GM12878 (cell line): ENCODE data around the gene CTDNEP1. TPM values are rescaled to one million over a fixed set of nuclear protein-coding genes. Genes with fewer than 3 reads are reported as not detected.
A peak's percentile ranks its signal among the peaks of the same experiment; 100 is the strongest.

Experiments
- ATAC-seq: fragments of 200-7000 bp; cut with Tn5 transposase; 3 replicates; pipeline ENCODE4 v1.9.1; 2020; ENCODE audit warnings: mild to moderate bottlenecking, moderate library complexity
- Bru-seq: library from RNA; stranded (reverse); fragments of 400-500 nt; gene quantifications from one replicate; lab custom pipeline; 2021; lab: Mats Ljungman, UMichigan
- BruChase-seq, 2 experiments: library from RNA; stranded (reverse); fragments of 400-500 nt; gene quantifications; one replicate each; lab custom pipeline; 2021; lab: Mats Ljungman, UMichigan
- BruUV-seq: library from RNA; stranded (reverse); fragments of 400-500 nt; replicated peaks from 2 replicates; lab custom pipeline; 2021; lab: Mats Ljungman, UMichigan
- CTCF ChIA-PET: fragments of 300-600 bp; sonication (Branson Sonifier 250); formaldehyde crosslinking; extraction: SDS; loops from one replicate; lab custom pipeline; 2021; ENCODE audit warnings: inconsistent platforms; lab: Yijun Ruan, JAX
- POLR2A ChIA-PET: fragments of 350-600 bp; formaldehyde crosslinking; extraction: SDS; loops from one replicate; lab custom pipeline; 2021; ENCODE audit warnings: inconsistent platforms; lab: Charles Lee
- RAD21 ChIA-PET: fragments of 300-600 bp; sonication (Branson Sonifier 250); formaldehyde crosslinking; loops from one replicate; lab custom pipeline; 2023; ENCODE audit warnings: antibody characterized with exemption; ENCODE audit not compliant: unreplicated experiment; lab: Charles Lee
- SMC1A ChIA-PET: fragments of 300-600 bp; sonication (Branson Sonifier 250); formaldehyde crosslinking; loops from one replicate; lab custom pipeline; 2023; ENCODE audit not compliant: unreplicated experiment, uncharacterized antibody; lab: Charles Lee
- DNase-seq: peaks from one replicate; pipeline ENCODE4 v3.0.0-alpha.2; 2011; ENCODE audit warnings: low read depth, low spot score
- FAIRE-seq: peaks from 3 replicates; lab custom pipeline; 2011; peaks lifted over from hg19 to GRCh38; lab: Jason Lieb, UNC
- H2AFZ ChIP-seq: 2 replicates; pipeline ENCODE4 v1.6.0; 2011; ENCODE audit warnings: low read depth, low read length, control low read depth; ENCODE audit not compliant: control insufficient read depth
- H3K27ac ChIP-seq: 2 replicates; pipeline ENCODE4 v1.5.1; 2011; ENCODE audit warnings: control low read depth; ENCODE audit not compliant: control insufficient read depth, insufficient read depth
- H3K27me3 ChIP-seq, 2 experiments: replicated peaks in 1 of 2; 2 replicates each; pipeline versions ENCODE4 v1.6.0 to v1.6.1; 2011; ENCODE audit warnings: low read length in 1 of 2; ENCODE audit not compliant: control insufficient read depth in 2 of 2, insufficient read depth in 2 of 2
- H3K36me3 ChIP-seq, 2 experiments: 2 replicates each; pipeline ENCODE4 v1.5.1; 2011; ENCODE audit warnings: low read length in 1 of 2; ENCODE audit not compliant: control insufficient read depth in 2 of 2, insufficient read depth in 2 of 2
- H3K4me1 ChIP-seq: 2 replicates; pipeline ENCODE4 v1.6.1; 2011; ENCODE audit warnings: mild to moderate bottlenecking, low read length, moderate library complexity, mixed read lengths; ENCODE audit not compliant: control insufficient read depth, insufficient read depth
- H3K4me2 ChIP-seq: 2 replicates; pipeline ENCODE4 v1.6.0; 2011; ENCODE audit warnings: control low read depth; ENCODE audit not compliant: control insufficient read depth, insufficient read depth
- H3K4me3 ChIP-seq: fragments of 200-600 bp; sonication (generic); 2 replicates; pipeline ENCODE4 v1.5.1; 2016
- H3K79me2 ChIP-seq: 2 replicates; pipeline ENCODE4 v1.6.0; 2011; ENCODE audit warnings: low read length; ENCODE audit not compliant: control insufficient read depth, insufficient read depth
- H3K9ac ChIP-seq: 2 replicates; pipeline ENCODE4 v1.8.0; 2011; ENCODE audit warnings: low read length, control low read depth, mixed read lengths; ENCODE audit not compliant: control insufficient read depth, insufficient read depth
- H3K9me3 ChIP-seq: replicated peaks from 3 replicates; pipeline ENCODE4 v1.5.1; 2011; ENCODE audit warnings: mild to moderate bottlenecking, low read length; ENCODE audit not compliant: control insufficient read depth, insufficient read depth
- H4K20me1 ChIP-seq: 2 replicates; pipeline ENCODE4 v1.6.0; 2011; ENCODE audit not compliant: control insufficient read depth, insufficient read depth
- CBX5 ChIP-seq: sonication (generic); IDR thresholded peaks from 2 replicates; pipeline ENCODE4 v1.6.1; 2016; ENCODE audit warnings: low read depth, moderate library complexity, mild to moderate bottlenecking, inconsistent platforms
- CREB1 ChIP-seq: IDR thresholded peaks from 2 replicates; pipeline ENCODE4 v1.6.1; 2012; ENCODE audit warnings: low read depth, mild to moderate bottlenecking, inconsistent platforms
- EGR1 ChIP-seq, 2 experiments: IDR thresholded peaks; 1 replicate in 1 of 2; 2 replicates in 1 of 2; pipeline ENCODE4 v1.6.1; 2011 to 2012; ENCODE audit warnings: low read depth in 2 of 2, low read length in 2 of 2, borderline replicate concordance in 1 of 2, mild to moderate bottlenecking in 1 of 2, moderate library complexity in 1 of 2
- HCFC1 ChIP-seq: fragments of 150-350 bp; IDR thresholded peaks from 2 replicates; pipeline ENCODE4 v1.6.1; 2014; ENCODE audit warnings: low read length
- NR2C1 ChIP-seq: fragments of 450-650 bp; IDR thresholded peaks from 2 replicates; pipeline ENCODE4 v1.6.1; 2017; ENCODE audit warnings: antibody characterized with exemption, mild to moderate bottlenecking, moderate library complexity
- NR2F1 ChIP-seq: fragments of 450-650 bp; conservative IDR thresholded peaks from 2 replicates; pipeline ENCODE4 v1.6.1; 2017; ENCODE audit warnings: mild to moderate bottlenecking
- POLR2A ChIP-seq: IDR thresholded peaks from 2 replicates; pipeline ENCODE4 v1.6.1; 2011; ENCODE audit warnings: low read depth, mild to moderate bottlenecking, low read length
- RCOR1 ChIP-seq: conservative IDR thresholded peaks from 2 replicates; pipeline ENCODE4 v1.6.1; 2012; ENCODE audit warnings: low read depth, low read length, improper control_type of control experiment
- SMC3 ChIP-seq: IDR thresholded peaks from 2 replicates; pipeline ENCODE4 v1.6.1; 2011; ENCODE audit warnings: low read length, improper control_type of control experiment, borderline replicate concordance
- TCF7 ChIP-seq: IDR thresholded peaks from 2 replicates; pipeline ENCODE4 v1.6.1; 2014; ENCODE audit warnings: antibody characterized with exemption, borderline replicate concordance
- ZNF274 ChIP-seq: IDR thresholded peaks from one replicate; pipeline ENCODE4 v1.8.0; 2011; ENCODE audit not compliant: insufficient read length, insufficient read depth
- WGBS: methylation state at CpG from one replicate; pipeline ENCODE4 v1.1.6; 2016; ENCODE audit warnings: low lambda C conversion rate; ENCODE audit not compliant: insufficient replicate concordance, insufficient coverage; ENCODE audit errors: missing lambda C conversion rate; 5-methylcytosine and 5-hydroxymethylcytosine counted together
- in situ Hi-C: fragments of 300-500 bp; cut with MboI; formaldehyde crosslinking; loops from 9 replicates; pipeline ENCODE4 v1.14.3; 2018; ENCODE audit warnings: mixed read lengths
- intact Hi-C: fragments of 100-400 bp; cut with micrococcal nuclease; formaldehyde crosslinking; loops from one replicate; pipeline ENCODE4 v1.14.2; 2022; ENCODE audit not compliant: unreplicated experiment
- long read RNA-seq, 2 experiments: library from polyadenylated mRNA; unstranded; transcript quantifications; one replicate each; pipeline ENCODE4 v2.0.0, GENCODE V29; 2019 to 2020
- polyA minus RNA-seq, 3 experiments: library from RNA; depleted of rRNA, polyadenylated mRNA; stranded (reverse); fragments of >200 nt; gene quantifications; 2 replicates each; pipeline ENCODE4 v1.2.3, GENCODE V29; 2011
- polyA plus RNA-seq, 11 experiments: library from polyadenylated mRNA; depleted of rRNA in 4 of 11; unstranded in 6 of 11; stranded (reverse) in 5 of 11; fragments of >200 nt; fragmentation: Nextera tagmentation in 4 of 11; fragmentation: Illumina TruSeq in 1 of 11; extraction: Ambion mirVana in 4 of 11; extraction: Trizol in 1 of 11; gene quantifications; 1 replicate in 1 of 11; 2 replicates in 10 of 11; pipeline versions ENCODE4 v1.2.1 to v1.2.3, GENCODE V29; 2011 to 2016; ENCODE audit warnings: inconsistent platforms in 2 of 11, missing spikeins in 2 of 11, low read depth in 1 of 11
- total RNA-seq, 4 experiments: library from RNA; depleted of rRNA in 3 of 4; stranded (reverse); fragments of >200 nt in 3 of 4; fragmentation: Illumina TruSeq in 1 of 4; extraction: Trizol in 1 of 4; gene quantifications; 2 replicates each; pipeline versions ENCODE4 v1.2.1 to v1.2.3, GENCODE V29; 2013 to 2021
- TF ChIP-seq, protein P1 (sequence below): IDR thresholded peaks from 2 replicates; pipeline ENCODE4 v1.6.1; 2012; ENCODE audit warnings: low read depth, low read length, improper control_type of control experiment
- TF ChIP-seq, protein P2 (sequence below): fragments of 450-650 bp; IDR thresholded peaks from 2 replicates; pipeline ENCODE4 v1.6.1; 2016; ENCODE audit warnings: mild to moderate bottlenecking
- TF ChIP-seq, protein P3 (sequence below), 3 experiments: IDR thresholded peaks in 2 of 3; conservative IDR thresholded peaks in 1 of 3; 2 replicates each; pipeline ENCODE4 v1.5.1; 2011; ENCODE audit warnings: low read depth in 3 of 3, low read length in 3 of 3, mild to moderate bottlenecking in 3 of 3, control low read depth in 2 of 3, moderate library complexity in 2 of 3, inconsistent platforms in 1 of 3, mixed read lengths in 1 of 3; ENCODE audit not compliant: control insufficient read depth in 2 of 3, insufficient read depth in 1 of 3; ENCODE audit errors: extremely low read depth in 1 of 3

Gene CTDNEP1
- total RNA-seq (2013; cell fraction: nucleolus; rRNA removed) = 36.7 and 47.2 TPM in 2 replicates
- total RNA-seq (2014; rRNA removed) = 31.4 and 32.2 TPM in 2 replicates
- 23.7 and 27.3 TPM in 2 replicates for total RNA-seq (2014; rRNA removed; fragmentation: Illumina TruSeq; extraction: Trizol)
- 142 TPM in 2 replicates for total RNA-seq (2021)
- 85.0 TPM for polyA plus RNA-seq (2011; ENCODE audit: low read depth)
- 82.7 and 111 TPM in 2 replicates for polyA plus RNA-seq (2011; rRNA removed)
- polyA plus RNA-seq (2011; cell fraction: cytosol; rRNA removed) = 142 and 154 TPM in 2 replicates
- 145 and 146 TPM in 2 replicates for polyA plus RNA-seq (2011; cell fraction: nucleus; rRNA removed)
- polyA plus RNA-seq (2012) = 152 and 229 TPM in 2 replicates
- 167 and 176 TPM in 2 replicates for polyA plus RNA-seq (2014; fragmentation: Illumina TruSeq; extraction: Trizol)
- 10 to 100 TPM; 24.5 to 29.2 TPM for polyA plus RNA-seq (2014; fragmentation: Nextera tagmentation; extraction: Ambion mirVana)
- polyA plus RNA-seq (2014; rRNA removed) = 96.0 and 118 TPM in 2 replicates
- 10 to 100 TPM; 25.7 to 26.7 TPM for polyA plus RNA-seq (2016; fragmentation: Nextera tagmentation; extraction: Ambion mirVana)
- polyA minus RNA-seq (2011; rRNA and poly(A)+ RNA removed) = 106 and 150 TPM in 2 replicates
- 62.8 and 85.6 TPM in 2 replicates for polyA minus RNA-seq (2011; cell fraction: cytosol; rRNA and poly(A)+ RNA removed)
- 37.8 and 51.6 TPM in 2 replicates for polyA minus RNA-seq (2011; cell fraction: nucleus; rRNA and poly(A)+ RNA removed)
- Bru-seq, nascent RNA = percentile 81 among the genes with signal in this experiment
- BruChase-seq, experiment 1, labeled RNA remaining after a 6-hour chase = percentile 97 among the genes with signal in this experiment
- BruChase-seq, experiment 2, labeled RNA remaining after a 2-hour chase = percentile 92 among the genes with signal in this experiment
- long read RNA-seq, experiment 1, partial matches to known transcripts = 2 of 3 reads
- long read RNA-seq, experiment 1, other reads (novel, unspliced or antisense) = 1 of 3 reads
- long read RNA-seq, experiment 2, partial matches to known transcripts = 13 of 17 reads
- long read RNA-seq, experiment 2, other reads (novel, unspliced or antisense) = 1 of 17 reads

DNA sequence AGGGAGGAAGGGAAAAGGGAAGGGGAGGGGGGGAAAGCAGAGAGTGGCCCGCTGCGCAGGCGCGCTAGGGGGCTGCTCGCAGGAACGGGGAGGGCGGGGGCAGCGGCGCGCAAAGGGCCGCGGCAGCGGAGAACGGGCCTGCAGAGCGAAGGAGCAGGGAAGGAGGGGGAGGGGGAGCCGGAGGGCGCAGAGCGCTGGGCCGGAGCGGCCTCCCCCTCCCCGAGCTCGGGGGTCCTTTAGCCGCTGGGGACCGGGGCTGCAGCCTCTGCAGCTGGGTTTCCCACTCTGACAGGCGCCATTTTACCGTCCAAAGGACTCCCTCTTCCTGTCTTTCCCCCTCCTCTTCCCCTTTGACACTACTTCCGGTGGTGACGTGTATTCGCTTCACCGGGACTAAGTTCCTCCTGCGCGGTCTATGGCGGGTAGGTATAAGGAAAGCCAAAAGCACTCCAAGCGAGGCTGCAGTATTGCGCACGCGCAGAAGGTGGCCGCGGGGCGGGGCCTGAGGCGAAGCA lies at the start of gene CTDNEP1:
Gene CTDNEP1 (minus strand): TSS at position 74 of the 515 bp plus-strand sequence. CDS start 438 bp downstream, outside the sequence.
- peak; percentile 98 for DNase-seq
- intact Hi-C loops (loop anchor here (2.0 kb wide), 1 partner anchor 37 kb away; no protein-coding TSS in a partner anchor), in situ Hi-C loops (no loop called here)
- peak; percentile 99 for FAIRE-seq
- no peaks in the 10 kb centered on the region for H4K20me1 ChIP-seq
- 1% methylated on average over 28 of the region's 41 CpGs for WGBS
- ChIA-PET RAD21 (interaction anchor here (1.6 to 2.0 kb wide), 3 partner anchors 10 to 31 kb away, joined by 5 to 11 read pairs (median 11); partner anchors contain the start of genes ACADVL, DLG4 and GABARAP), CTCF (no interaction called here), SMC1A (interaction anchor here (0.9 to 3.6 kb wide), 3 partner anchors 10 to 84 kb away, joined by 3 to 26 read pairs (median 4); partner anchors contain the start of genes ACAP1, GABARAP and PHF23), POLR2A (interaction anchor here (0.6 to 4.4 kb wide), 3 partner anchors 12 to 229 kb away, joined by 3 to 99 read pairs (median 29); partner anchors contain the start of genes ACADVL, DLG4, GABARAP and PHF23)
- no peaks in the 10 kb centered on the region for H3K27me3 ChIP-seq
- peak within 1 kb of the TSS; percentile 87 for H2AFZ ChIP-seq
- ATAC-seq = peak; percentile 93
- no peaks in the 10 kb centered on the region for H3K9me3 ChIP-seq
- peak within 1 kb of the TSS; percentile 89 for H3K4me2 ChIP-seq
- peak within 1 kb of the TSS; percentile 98 for H3K9ac ChIP-seq
- BruUV-seq = no TSS peak
- H3K36me3 ChIP-seq = peaks cover 4 to 14% of the 10 kb centered on the region in 2 experiments; a peak in 3 of 4 replicates
- H3K27ac ChIP-seq = peak within 1 kb of the TSS; percentile 99
- peaks cover 56% of the 10 kb centered on the region for H3K79me2 ChIP-seq
- H3K4me3 ChIP-seq = peak within 1 kb of the TSS; percentile 90
- peaks cover 10% of the 10 kb centered on the region for H3K4me1 ChIP-seq
- TF ChIP-seq ZNF274 = no peak
- peak; percentile 55 for TF ChIP-seq HCFC1
- TF ChIP-seq SMC3 = no peak
- TF ChIP-seq CBX5 = no peak
- TF ChIP-seq, protein P1, sequence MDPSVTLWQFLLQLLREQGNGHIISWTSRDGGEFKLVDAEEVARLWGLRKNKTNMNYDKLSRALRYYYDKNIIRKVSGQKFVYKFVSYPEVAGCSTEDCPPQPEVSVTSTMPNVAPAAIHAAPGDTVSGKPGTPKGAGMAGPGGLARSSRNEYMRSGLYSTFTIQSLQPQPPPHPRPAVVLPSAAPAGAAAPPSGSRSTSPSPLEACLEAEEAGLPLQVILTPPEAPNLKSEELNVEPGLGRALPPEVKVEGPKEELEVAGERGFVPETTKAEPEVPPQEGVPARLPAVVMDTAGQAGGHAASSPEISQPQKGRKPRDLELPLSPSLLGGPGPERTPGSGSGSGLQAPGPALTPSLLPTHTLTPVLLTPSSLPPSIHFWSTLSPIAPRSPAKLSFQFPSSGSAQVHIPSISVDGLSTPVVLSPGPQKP = peak; percentile 84
- TF ChIP-seq EGR1 (IDR thresholded peaks at IDR 0.05; ENCODE audit: borderline replicate concordance in 1 of 2, low read depth in 2 of 2, low read length in 2 of 2) = 0 out of 3 replicates have a peak, but pooled peaks of 1 of the 2 experiments have one; percentile 2
- peak; percentile 87 for TF ChIP-seq NR2C1
- TF ChIP-seq, protein P2, sequence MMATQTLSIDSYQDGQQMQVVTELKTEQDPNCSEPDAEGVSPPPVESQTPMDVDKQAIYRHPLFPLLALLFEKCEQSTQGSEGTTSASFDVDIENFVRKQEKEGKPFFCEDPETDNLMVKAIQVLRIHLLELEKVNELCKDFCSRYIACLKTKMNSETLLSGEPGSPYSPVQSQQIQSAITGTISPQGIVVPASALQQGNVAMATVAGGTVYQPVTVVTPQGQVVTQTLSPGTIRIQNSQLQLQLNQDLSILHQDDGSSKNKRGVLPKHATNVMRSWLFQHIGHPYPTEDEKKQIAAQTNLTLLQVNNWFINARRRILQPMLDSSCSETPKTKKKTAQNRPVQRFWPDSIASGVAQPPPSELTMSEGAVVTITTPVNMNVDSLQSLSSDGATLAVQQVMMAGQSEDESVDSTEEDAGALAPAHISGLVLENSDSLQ = peak; percentile 65; the same call in 1 of the 2 replicates
- TF ChIP-seq RCOR1 = no peak
- TF ChIP-seq POLR2A = peak; percentile 34; the same call in 1 of the 2 replicates
- TF ChIP-seq NR2F1 = no peak
- no peak for TF ChIP-seq TCF7
- TF ChIP-seq, protein P3, sequence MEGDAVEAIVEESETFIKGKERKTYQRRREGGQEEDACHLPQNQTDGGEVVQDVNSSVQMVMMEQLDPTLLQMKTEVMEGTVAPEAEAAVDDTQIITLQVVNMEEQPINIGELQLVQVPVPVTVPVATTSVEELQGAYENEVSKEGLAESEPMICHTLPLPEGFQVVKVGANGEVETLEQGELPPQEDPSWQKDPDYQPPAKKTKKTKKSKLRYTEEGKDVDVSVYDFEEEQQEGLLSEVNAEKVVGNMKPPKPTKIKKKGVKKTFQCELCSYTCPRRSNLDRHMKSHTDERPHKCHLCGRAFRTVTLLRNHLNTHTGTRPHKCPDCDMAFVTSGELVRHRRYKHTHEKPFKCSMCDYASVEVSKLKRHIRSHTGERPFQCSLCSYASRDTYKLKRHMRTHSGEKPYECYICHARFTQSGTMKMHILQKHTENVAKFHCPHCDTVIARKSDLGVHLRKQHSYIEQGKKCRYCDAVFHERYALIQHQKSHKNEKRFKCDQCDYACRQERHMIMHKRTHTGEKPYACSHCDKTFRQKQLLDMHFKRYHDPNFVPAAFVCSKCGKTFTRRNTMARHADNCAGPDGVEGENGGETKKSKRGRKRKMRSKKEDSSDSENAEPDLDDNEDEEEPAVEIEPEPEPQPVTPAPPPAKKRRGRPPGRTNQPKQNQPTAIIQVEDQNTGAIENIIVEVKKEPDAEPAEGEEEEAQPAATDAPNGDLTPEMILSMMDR (IDR thresholded peaks at IDR 0.05 in 2 of 3, conservative IDR thresholded peaks at IDR 0.05 in 1 of 3; ENCODE audit: control insufficient read depth in 2 of 3, extremely low read depth in 1 of 3, insufficient read depth in 1 of 3, low read depth in 3 of 3, low read length in 3 of 3) = no peak
- peak; percentile 92 for TF ChIP-seq CREB1
